ENCODE data around the gene ZNF175.

ZNF175 gene

GRCh38 chr19:51570962-51571575 is at the start of gene ZNF175:
TSS of gene ZNF175 (plus strand) at chr19:51571283. CDS start at chr19:51573330, 2,047 bp downstream.
- DNase-seq, result peak; percentile 99

- DNase-seq, result no peak
Measured at GRCh38 chr19:51521357-51521756, 49.7 kb upstream of the ZNF175 start.

GRCh38 chr19:51521781-51522180 is 49.3 kb upstream of the ZNF175 start:
- no peak for DNase-seq

- no peak for DNase-seq
Measured at GRCh38 chr19:51524666-51525264, 46.3 kb upstream of the ZNF175 start.

GRCh38 chr19:51525651-51526050 is 45.4 kb upstream of the ZNF175 start:
- DNase-seq, result no peak

GRCh38 chr19:51529301-51529700 is 41.8 kb upstream of the ZNF175 start:
- DNase-seq, result no peak

GRCh38 chr19:51530616-51531015 is 40.5 kb upstream of the ZNF175 start:
- DNase-seq, result no peak

- no peak for DNase-seq
Measured at GRCh38 chr19:51531349-51532315, 39.5 kb upstream of the ZNF175 start, which contains the start of gene SIGLEC6. TSS of gene SIGLEC6 (minus strand) at chr19:51531670. CDS start at chr19:51531648, 22 bp downstream.

GRCh38 chr19:51535535-51535934 is 35.5 kb upstream of the ZNF175 start:
- DNase-seq, result no peak

GRCh38 chr19:51539821-51540366 is 31.2 kb upstream of the ZNF175 start:
- DNase-seq, result no peak

- no peak for DNase-seq
Measured at GRCh38 chr19:51541458-51542357, 29.4 kb upstream of the ZNF175 start.

- no peak for DNase-seq
Measured at GRCh38 chr19:51542699-51543098, 28.4 kb upstream of the ZNF175 start.

- DNase-seq, result no peak
Measured at GRCh38 chr19:51544038-51544437, 27.0 kb upstream of the ZNF175 start.

- no peak for DNase-seq
Measured at GRCh38 chr19:51546107-51546649, 24.9 kb upstream of the ZNF175 start.

- no peak for DNase-seq
Measured at GRCh38 chr19:51546650-51547396, 24.3 kb upstream of the ZNF175 start.

GRCh38 chr19:51547397-51548212 is 23.5 kb upstream of the ZNF175 start:
- no peak for DNase-seq

GRCh38 chr19:51548213-51548651 is 22.9 kb upstream of the ZNF175 start:
- DNase-seq, result no peak

- DNase-seq, result no peak
Measured at GRCh38 chr19:51548891-51549305, 22.2 kb upstream of the ZNF175 start.

- no peak for DNase-seq
Measured at GRCh38 chr19:51549533-51550324, 21.4 kb upstream of the ZNF175 start.

Data from NCI-H526 treated with DMSO at 0.1 percent for 48 hours (cell line).